Measurements from ENCODE around the gene HIPK2.

GRCh38 chr7:139576179-139576973 is 201.4 kb downstream of the HIPK2 start:
- TF ChIP-seq CTCF (IDR thresholded peaks at IDR 0.05; ENCODE audit: borderline replicate concordance, extremely low read depth, low read length, poor library complexity, severe bottlenecking) (no peak), EZH2 (IDR thresholded peaks at IDR 0.05; ENCODE audit: borderline replicate concordance, low read depth, low read length, severe bottlenecking) (no peak)

All from DND-41 (cell line).